Breast epithelium (tissue), 3 donors: ENCODE data around the gene VEGFB.

Source experiments
- POLR2A ChIP-seq: fragments of 450-650 bp; IDR thresholded peaks from one replicate; pipeline ENCODE4 v1.6.1; 2016; ENCODE audit warnings: antibody characterized with exemption, mild to moderate bottlenecking, moderate library complexity
- TF ChIP-seq, protein P1 (sequence below), 3 donors: fragments of 450-650 bp; IDR thresholded peaks; one replicate each; pipeline ENCODE4 v1.5.1; 2016 to 2017; ENCODE audit warnings: antibody characterized with exemption in 3 of 3, mild to moderate bottlenecking in 3 of 3, moderate library complexity in 3 of 3

DNA sequence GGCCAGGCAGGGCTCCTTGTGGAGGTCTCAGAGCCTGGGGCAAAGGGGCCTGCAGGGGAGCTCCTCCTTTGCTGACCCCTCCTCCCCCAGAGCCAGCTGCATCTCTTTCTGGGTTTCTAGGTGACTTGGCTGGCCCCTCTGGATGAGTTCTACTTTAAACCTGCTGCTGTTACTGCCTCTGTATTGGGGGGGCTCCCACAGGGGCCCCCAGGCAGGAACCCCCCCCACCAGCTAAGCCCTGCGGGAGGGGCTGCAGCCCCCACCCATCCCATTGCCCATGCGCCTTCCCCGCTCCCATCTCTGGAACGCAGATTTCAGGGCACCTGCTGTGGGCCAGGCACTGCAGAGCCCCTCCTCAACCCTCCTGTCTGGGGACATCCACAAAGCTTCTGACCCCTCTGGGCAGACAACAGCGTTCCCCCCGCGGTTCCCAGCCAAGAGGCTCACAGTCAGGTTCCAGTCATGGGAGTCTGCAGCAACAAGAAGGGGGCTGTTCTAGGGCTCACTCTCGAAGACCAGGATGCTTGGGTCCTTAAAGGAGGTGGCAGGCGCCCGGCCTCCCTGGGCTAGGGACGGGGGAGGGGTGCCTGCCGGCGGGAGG lies 16.1 kb downstream of the VEGFB start:
- TF ChIP-seq, protein P1, sequence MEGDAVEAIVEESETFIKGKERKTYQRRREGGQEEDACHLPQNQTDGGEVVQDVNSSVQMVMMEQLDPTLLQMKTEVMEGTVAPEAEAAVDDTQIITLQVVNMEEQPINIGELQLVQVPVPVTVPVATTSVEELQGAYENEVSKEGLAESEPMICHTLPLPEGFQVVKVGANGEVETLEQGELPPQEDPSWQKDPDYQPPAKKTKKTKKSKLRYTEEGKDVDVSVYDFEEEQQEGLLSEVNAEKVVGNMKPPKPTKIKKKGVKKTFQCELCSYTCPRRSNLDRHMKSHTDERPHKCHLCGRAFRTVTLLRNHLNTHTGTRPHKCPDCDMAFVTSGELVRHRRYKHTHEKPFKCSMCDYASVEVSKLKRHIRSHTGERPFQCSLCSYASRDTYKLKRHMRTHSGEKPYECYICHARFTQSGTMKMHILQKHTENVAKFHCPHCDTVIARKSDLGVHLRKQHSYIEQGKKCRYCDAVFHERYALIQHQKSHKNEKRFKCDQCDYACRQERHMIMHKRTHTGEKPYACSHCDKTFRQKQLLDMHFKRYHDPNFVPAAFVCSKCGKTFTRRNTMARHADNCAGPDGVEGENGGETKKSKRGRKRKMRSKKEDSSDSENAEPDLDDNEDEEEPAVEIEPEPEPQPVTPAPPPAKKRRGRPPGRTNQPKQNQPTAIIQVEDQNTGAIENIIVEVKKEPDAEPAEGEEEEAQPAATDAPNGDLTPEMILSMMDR (IDR thresholded peaks at IDR 0.05) = no peak
- TF ChIP-seq POLR2A = no peak
